Neural cell (in vitro differentiated cells): Measurements from ENCODE around the gene BMPR2.

ENCODE experiments used
- CTCF ChIP-seq: fragments of 450-650 bp; IDR thresholded peaks from 2 replicates; pipeline ENCODE4 v1.5.1; 2014; ENCODE audit warnings: antibody characterized with exemption, mild to moderate bottlenecking, moderate library complexity; ENCODE audit not compliant: poor library complexity, severe bottlenecking
- MXI1 ChIP-seq: fragments of 450-650 bp; conservative IDR thresholded peaks from 2 replicates; pipeline ENCODE4 v1.6.1; 2014; ENCODE audit warnings: antibody characterized with exemption, mild to moderate bottlenecking; ENCODE audit not compliant: poor library complexity, severe bottlenecking
- POLR2AphosphoS5 ChIP-seq: IDR thresholded peaks from 2 replicates; pipeline ENCODE4 v1.6.1; 2012
- SMC3 ChIP-seq: fragments of 450-650 bp; conservative IDR thresholded peaks from 2 replicates; pipeline ENCODE4 v1.6.1; 2014; ENCODE audit warnings: antibody characterized with exemption, mild to moderate bottlenecking, moderate library complexity; ENCODE audit not compliant: poor library complexity
- TAF1 ChIP-seq: IDR thresholded peaks from 2 replicates; pipeline ENCODE4 v1.6.1; 2012; ENCODE audit warnings: low read depth

DNA sequence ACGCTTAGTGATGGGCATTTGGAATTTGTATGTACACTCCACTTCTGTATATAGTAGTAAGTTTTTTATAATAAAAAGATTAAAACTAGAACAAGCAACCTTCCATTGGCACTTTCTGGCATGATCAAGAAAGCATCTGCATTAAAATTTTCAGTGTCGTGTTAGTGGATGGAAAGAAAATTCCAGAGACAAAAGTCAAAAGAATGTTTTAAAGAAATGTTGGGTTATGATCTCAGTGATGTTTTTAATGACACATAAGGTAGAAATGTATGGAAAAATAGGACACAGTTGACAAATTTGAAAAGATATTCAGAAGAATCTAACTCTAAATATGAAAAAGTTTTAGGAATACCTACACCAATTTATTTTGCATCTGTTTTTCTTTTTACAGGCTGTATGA is 132.6 kb downstream of the BMPR2 start:
- TF ChIP-seq CTCF (no peak), POLR2AphosphoS5 (no peak), MXI1 (no peak), TAF1 (no peak), SMC3 (no peak)
